SH-SY5Y (cell line): ENCODE results near the gene MAMDC2.

Experiments used
- GATA2 ChIP-seq: IDR thresholded peaks from 2 replicates; pipeline ENCODE4 v1.6.1; 2011; ENCODE audit warnings: mild to moderate bottlenecking, low read depth, low read length
- GATA3 ChIP-seq: IDR thresholded peaks from 2 replicates; pipeline ENCODE4 v1.6.1; 2011; ENCODE audit warnings: low read depth, mild to moderate bottlenecking, low read length, moderate library complexity

DNA sequence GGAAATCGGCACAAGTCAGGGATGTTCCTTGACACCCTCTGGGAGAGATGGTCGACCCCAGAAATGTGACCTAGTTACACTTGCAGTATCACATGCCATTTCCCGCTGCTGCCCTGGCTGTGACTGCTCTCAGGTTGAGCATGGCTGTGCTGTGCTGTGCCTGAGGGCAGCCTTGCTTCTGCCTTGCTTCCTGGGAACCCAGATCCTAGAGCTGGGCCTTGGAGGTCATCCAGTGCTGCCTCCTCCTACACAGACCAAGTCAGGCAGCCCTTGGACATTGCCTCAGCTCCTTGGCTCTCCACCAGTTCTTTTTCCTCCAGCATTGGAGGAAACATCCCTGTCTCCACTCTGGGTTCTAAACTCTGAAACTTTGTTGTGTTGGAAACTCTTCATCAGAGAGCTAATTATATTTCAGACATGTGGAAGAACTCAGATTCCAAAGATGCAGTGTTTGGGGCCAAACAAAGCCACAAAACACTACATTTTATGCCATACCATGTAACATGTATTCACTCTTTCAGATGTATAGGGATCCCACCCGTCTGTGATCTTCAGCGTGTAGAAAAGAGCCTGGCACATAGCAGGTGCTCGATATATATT is 6.1 kb downstream of the MAMDC2 start:
- no peak for TF ChIP-seq GATA3
- TF ChIP-seq GATA2 = no peak
